K562 (cell line): ENCODE measurements around the gene TSPAN11. TPM values are rescaled to one million over a fixed set of nuclear protein-coding genes. Genes with fewer than 3 reads are reported as not detected.

Source experiments
- ATAC-seq: fragments of 200-7000 bp; cut with Tn5 transposase; 3 replicates; pipeline ENCODE4 v1.9.1; 2020; ENCODE audit warnings: moderate library complexity
- BruUV-seq: library from RNA; stranded (reverse); fragments of 400-500 nt; replicated peaks from 2 replicates; lab custom pipeline; 2021; lab: Mats Ljungman, UMichigan
- CTCF ChIA-PET: fragments of 300-600 bp; formaldehyde crosslinking; extraction: SDS; loops from one replicate; lab custom pipeline; 2021; ENCODE audit warnings: low intra/inter-chr PET ratio; lab: Yijun Ruan, JAX
- POLR2A ChIA-PET: fragments of 300-600, 350-650 bp; sonication (Branson Sonifier 250); formaldehyde crosslinking; extraction: SDS; loops from one replicate; lab custom pipeline; 2021; ENCODE audit warnings: antibody characterized with exemption, inconsistent platforms; lab: Yijun Ruan, JAX
- DNase-seq, 4 experiments: peaks; one replicate each; pipeline versions ENCODE4 v3.0.0 to v3.0.0-alpha.2; 2011 to 2018; ENCODE audit warnings: low spot score in 3 of 4, mixed read lengths in 3 of 4; ENCODE audit errors: extremely low read depth in 1 of 4
- FAIRE-seq: peaks from 2 replicates; lab custom pipeline; 2011; peaks lifted over from hg19 to GRCh38; lab: Jason Lieb, UNC
- H2AFZ ChIP-seq: 2 replicates; pipeline ENCODE4 v1.6.0; 2011; ENCODE audit warnings: low read depth, low read length, control low read depth, inconsistent platforms
- H3K27ac ChIP-seq: fragments of 200-600 bp; 3 replicates; pipeline ENCODE4 v1.8.0; 2011; ENCODE audit warnings: low read depth, mild to moderate bottlenecking, control low read depth, inconsistent platforms, low read length, moderate library complexity, mixed read lengths; ENCODE audit errors: extremely low read depth
- H3K27me3 ChIP-seq, 2 experiments: fragments of 300-600 bp in 1 of 2; 2 replicates in 1 of 2; 3 replicates in 1 of 2; pipeline versions ENCODE4 v1.6.0 to v1.8.0; 2011; ENCODE audit warnings: inconsistent platforms in 2 of 2, low read length in 2 of 2, mild to moderate bottlenecking in 1 of 2, mixed read lengths in 1 of 2, moderate library complexity in 1 of 2; ENCODE audit not compliant: control insufficient read depth in 2 of 2, insufficient read depth in 2 of 2
- H3K36me3 ChIP-seq: fragments of 300-600 bp; 3 replicates; pipeline ENCODE4 v1.8.0; 2011; ENCODE audit warnings: mild to moderate bottlenecking, low read length, inconsistent platforms; ENCODE audit not compliant: control insufficient read depth, insufficient read depth
- H3K4me1 ChIP-seq, 2 experiments: fragments of 200-600 bp in 1 of 2; replicated peaks in 1 of 2; 2 replicates in 1 of 2; 3 replicates in 1 of 2; pipeline versions ENCODE4 v1.5.1 to v1.8.0; 2011; ENCODE audit warnings: inconsistent platforms in 2 of 2, low read length in 2 of 2, mild to moderate bottlenecking in 1 of 2, mixed read lengths in 1 of 2, moderate library complexity in 1 of 2; ENCODE audit not compliant: control insufficient read depth in 2 of 2, insufficient read depth in 2 of 2
- H3K4me2 ChIP-seq: 2 replicates; pipeline ENCODE4 v1.6.1; 2011; ENCODE audit warnings: low read length, control low read depth, inconsistent platforms, mixed read lengths; ENCODE audit not compliant: insufficient read depth
- H3K4me3 ChIP-seq: fragments of 200-600 bp; sonication (generic), shearing (Covaris generic); 2 replicates; pipeline ENCODE4 v1.5.1; 2016; ENCODE audit warnings: control low read depth, inconsistent platforms
- H3K79me2 ChIP-seq: fragments of 200-600 bp; 3 replicates; pipeline ENCODE4 v1.8.0; 2011; ENCODE audit warnings: low read length, inconsistent platforms; ENCODE audit not compliant: control insufficient read depth, insufficient read depth
- H3K9ac ChIP-seq, 2 experiments: 2 replicates each; pipeline versions ENCODE4 v1.6.0 to v1.6.1; 2011; ENCODE audit warnings: low read depth in 2 of 2, low read length in 2 of 2, control low read depth in 1 of 2, inconsistent platforms in 1 of 2, mild to moderate bottlenecking in 1 of 2, mixed read lengths in 1 of 2; ENCODE audit not compliant: insufficient read depth in 1 of 2
- H3K9me1 ChIP-seq: one replicate; pipeline ENCODE4 v1.6.0; 2011; ENCODE audit warnings: inconsistent platforms, mild to moderate bottlenecking, low read length, moderate library complexity; ENCODE audit not compliant: control insufficient read depth, insufficient read depth
- H3K9me3 ChIP-seq: replicated peaks from 2 replicates; pipeline ENCODE4 v1.5.1; 2011; ENCODE audit warnings: low read depth, low read length, inconsistent platforms; ENCODE audit not compliant: control insufficient read depth, insufficient read depth
- H4K20me1 ChIP-seq: replicated peaks from 2 replicates; pipeline ENCODE4 v1.6.1; 2011; ENCODE audit warnings: low read length, inconsistent platforms, mixed read lengths; ENCODE audit not compliant: control insufficient read depth, insufficient read depth
- CHCHD3 ChIP-seq: fragments of 250-450 bp; sonication (Bioruptor Pico); IDR thresholded peaks from 2 replicates; pipeline ENCODE4 v2.1.2; 2022; ENCODE audit warnings: mild to moderate bottlenecking
- ESRRB ChIP-seq: fragments of 250-450 bp; sonication (Bioruptor Pico); IDR thresholded peaks from 2 replicates; pipeline ENCODE4 v1.5.0; 2020; ENCODE audit warnings: mild to moderate bottlenecking, moderate library complexity, borderline replicate concordance
- ILF3 ChIP-seq: fragments of 450-650 bp; IDR thresholded peaks from 2 replicates; pipeline ENCODE4 v1.6.1; 2018; ENCODE audit warnings: antibody characterized with exemption, mild to moderate bottlenecking, moderate library complexity, borderline replicate concordance
- KDM4B ChIP-seq, 2 experiments: fragments of 450-650 bp in 1 of 2; sonication (generic) in 1 of 2; IDR thresholded peaks; 2 replicates each; pipeline ENCODE4 v1.6.1; 2016 to 2017; ENCODE audit warnings: borderline replicate concordance in 2 of 2, antibody characterized with exemption in 1 of 2, low read depth in 1 of 2, mild to moderate bottlenecking in 1 of 2
- MAFG ChIP-seq: fragments of 450-650 bp; conservative IDR thresholded peaks from 2 replicates; pipeline ENCODE4 v1.6.1; 2016; ENCODE audit warnings: missing genetic modification characterization, missing compliant biosample characterization
- MTA1 ChIP-seq: fragments of 450-650 bp; IDR thresholded peaks from 2 replicates; pipeline ENCODE4 v1.6.1; 2017; ENCODE audit warnings: borderline replicate concordance
- NELFE ChIP-seq: IDR thresholded peaks from 2 replicates; pipeline ENCODE4 v1.6.1; 2011; ENCODE audit warnings: mild to moderate bottlenecking; ENCODE audit not compliant: insufficient read depth, insufficient read length
- PURB ChIP-seq: sonication (generic); formaldehyde crosslinking; IDR thresholded peaks from 2 replicates; pipeline ENCODE4 v1.9.0; 2021; ENCODE audit warnings: low read depth, mild to moderate bottlenecking, missing genetic modification reagents
- RBM34 ChIP-seq: fragments of 200-400 bp; formaldehyde crosslinking; IDR thresholded peaks from 2 replicates; pipeline ENCODE4 v1.6.1; 2018; ENCODE audit warnings: low read length, borderline replicate concordance; ENCODE audit not compliant: insufficient read depth
- TAF7 ChIP-seq: fragments of 450-650 bp; IDR thresholded peaks from 2 replicates; pipeline ENCODE4 v1.6.1; 2016; ENCODE audit warnings: missing genetic modification characterization, missing compliant biosample characterization
- TEAD2 ChIP-seq: fragments of 450-650 bp; IDR thresholded peaks from 2 replicates; pipeline ENCODE4 v1.6.1; 2016; ENCODE audit warnings: missing genetic modification characterization, control low read depth, missing compliant biosample characterization
- TEAD4 ChIP-seq, 2 experiments: sonication (generic) in 1 of 2; formaldehyde crosslinking in 1 of 2; IDR thresholded peaks; 2 replicates each; pipeline versions ENCODE4 v1.6.1 to v1.8.0; 2012 to 2022; ENCODE audit warnings: borderline replicate concordance in 1 of 2, inconsistent platforms in 1 of 2, low read length in 1 of 2, mild to moderate bottlenecking in 1 of 2, missing genetic modification reagents in 1 of 2
- ZFP30 ChIP-seq: fragments of 250-450 bp; sonication (Bioruptor Pico); IDR thresholded peaks from 2 replicates; pipeline ENCODE4 v1.8.0; 2022; ENCODE audit warnings: moderate library complexity, mild to moderate bottlenecking, inconsistent platforms, borderline replicate concordance
- ZFPM2 ChIP-seq: fragments of 250-450 bp; sonication (Bioruptor Pico); IDR thresholded peaks from 2 replicates; pipeline ENCODE4 v1.5.1; 2022; ENCODE audit warnings: mild to moderate bottlenecking
- ZNF324 ChIP-seq: fragments of 250-450 bp; sonication (Bioruptor Pico); IDR thresholded peaks from 2 replicates; pipeline ENCODE4 v1.4.0; 2020; ENCODE audit warnings: mild to moderate bottlenecking
- WGBS: fragments of 100-300 bp; shearing (Covaris generic); methylation state at CpG from one replicate; pipeline ENCODE4 v1.1.6; 2016; ENCODE audit warnings: low coverage, mixed read lengths; ENCODE audit not compliant: insufficient coverage; ENCODE audit errors: missing lambda C conversion rate; 5-methylcytosine and 5-hydroxymethylcytosine counted together
- in situ Hi-C: fragments of 300-500 bp; cut with MboI; formaldehyde crosslinking; loops from 4 replicates; pipeline ENCODE4 v1.15.0; 2018; ENCODE audit warnings: inconsistent platforms, mixed read lengths
- intact Hi-C: fragments of 100-400 bp; cut with micrococcal nuclease; formaldehyde crosslinking; loops from 2 replicates; pipeline ENCODE4 v1.14.2; 2022
- polyA plus RNA-seq, 8 experiments: library from polyadenylated mRNA; depleted of rRNA in 4 of 8; stranded (reverse) in 5 of 8; unstranded in 3 of 8; fragments of >200 nt; fragmentation: Nextera tagmentation in 2 of 8; fragmentation: Illumina TruSeq in 1 of 8; extraction: Ambion mirVana in 2 of 8; extraction: Trizol in 1 of 8; gene quantifications; 2 replicates each; pipeline versions ENCODE4 v1.2.1 to v1.2.3, GENCODE V29; 2011 to 2014; ENCODE audit warnings: inconsistent platforms in 1 of 8, missing spikeins in 1 of 8
- total RNA-seq, 7 experiments: library from RNA; depleted of rRNA in 6 of 7; stranded (reverse); fragments of >200 nt in 6 of 7; fragmentation: Illumina TruSeq in 2 of 7; extraction: Trizol in 2 of 7; gene quantifications; 2 replicates each; pipeline versions ENCODE4 v1.2.1 to v1.2.3, GENCODE V29; 2011 to 2021; ENCODE audit warnings: low replicate concordance in 1 of 7
- TF ChIP-seq, protein P1 (sequence below): fragments of 250-450 bp; sonication (Bioruptor Pico); IDR thresholded peaks from 2 replicates; pipeline ENCODE4 v1.8.0; 2021; ENCODE audit warnings: moderate library complexity, mild to moderate bottlenecking, inconsistent platforms
- TF ChIP-seq, protein P2 (sequence below): fragments of 250-450 bp; sonication (Bioruptor Pico); IDR thresholded peaks from 2 replicates; pipeline ENCODE4 v1.8.0; 2021; ENCODE audit warnings: moderate library complexity, mild to moderate bottlenecking, inconsistent platforms

The TSPAN11 gene
- total and polyA plus RNA-seq, 9 of the 15 experiments (the other 6 are each of a cell fraction or from before 2014, with no cell fraction given) = not detected

DNA sequence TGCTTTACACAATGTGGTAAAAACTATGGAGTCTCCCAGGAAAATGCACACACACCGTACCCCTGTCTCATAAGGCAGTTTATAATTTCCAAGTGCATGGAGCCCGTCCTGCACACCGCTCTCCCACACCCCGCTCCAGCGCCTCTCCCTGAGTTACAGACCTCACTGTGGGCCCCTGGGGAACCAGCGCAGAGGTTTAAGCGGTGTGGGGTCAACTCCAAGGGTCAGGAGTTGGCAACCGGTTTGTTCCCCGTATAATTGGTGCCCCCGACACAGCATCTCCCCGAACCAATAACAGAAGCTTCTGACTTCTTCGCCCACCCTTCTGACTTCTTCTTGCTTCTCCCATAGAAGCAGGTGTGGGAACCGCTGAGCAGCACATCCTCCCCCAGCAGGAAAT is 88.7 kb downstream of the TSPAN11 start (continued):
- no peak for TF ChIP-seq ILF3
- TF ChIP-seq ZFP30 = no peak
- TF ChIP-seq MAFG (tag) = no peak
- TF ChIP-seq TEAD4 (IDR thresholded peaks at IDR 0.05; ENCODE audit: low read length) = no peak
- no peak for TF ChIP-seq TEAD4 (CRISPR knock-in tag; IDR thresholded peaks at IDR 0.05; ENCODE audit: borderline replicate concordance)
- TF ChIP-seq TEAD2 (tag) = no peak
- no peak for TF ChIP-seq CHCHD3 (CRISPR knock-in tag)
- no peak for TF ChIP-seq TAF7 (tag)
- TF ChIP-seq, protein P1, sequence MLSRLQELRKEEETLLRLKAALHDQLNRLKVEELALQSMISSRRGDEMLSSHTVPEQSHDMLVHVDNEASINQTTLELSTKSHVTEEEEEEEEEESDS (CRISPR knock-in tag) = no peak

DNA sequence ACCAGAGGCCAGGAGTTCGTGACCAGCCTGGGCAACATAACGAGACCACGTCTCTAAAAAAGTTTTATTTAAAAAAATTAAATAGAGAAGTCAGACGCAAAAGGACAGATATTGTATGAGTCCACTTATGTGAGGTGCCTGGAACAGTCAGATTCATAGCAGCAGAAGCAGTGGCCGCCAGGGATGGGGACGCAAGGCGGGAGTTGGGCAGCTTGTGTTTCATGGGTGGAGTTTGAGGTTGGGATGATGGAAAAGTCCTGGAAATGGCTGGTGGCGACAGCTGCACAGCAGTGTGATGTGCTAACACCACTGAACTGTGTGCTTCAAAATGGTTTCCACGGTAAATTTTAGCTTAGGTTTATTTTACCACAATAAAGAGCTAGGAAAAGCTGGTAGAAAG is 89.5 kb downstream of the TSPAN11 start:
- Histone ChIP-seq H3K27me3 (peaks cover 13 to 49% of the 10 kb centered on the region in 2 experiments), H3K79me2 (no peaks in the 10 kb centered on the region), H3K4me1 (no peaks in the 10 kb centered on the region; a peak in 1 of 5 replicates), H3K4me2 (no peak overlapping the region), H3K9me3 (no peaks in the 10 kb centered on the region), H3K9me1 (no peaks in the 10 kb centered on the region), H3K9ac (no peak overlapping the region), H3K36me3 (no peaks in the 10 kb centered on the region), H2AFZ (no peak overlapping the region), H3K27ac (no peak overlapping the region), H3K4me3 (no peak overlapping the region), H4K20me1 (no peaks in the 10 kb centered on the region)
- BruUV-seq = no TSS peak
- no peak for DNase-seq
- CTCF ChIA-PET = no interaction called here
- intact Hi-C loops (no loop called here), in situ Hi-C loops (no loop called here)
- POLR2A ChIA-PET = no interaction called here
- TF ChIP-seq ESRRB (no peak), NELFE (no peak), PURB (CRISPR knock-in tag) (no peak), ZNF324 (CRISPR knock-in tag) (no peak), ZFPM2 (no peak), KDM4B (IDR thresholded peaks at IDR 0.05; ENCODE audit: borderline replicate concordance in 2 of 2, low read depth in 1 of 2) (no peak), MTA1 (no peak), RBM34 (no peak)
- TF ChIP-seq, protein P2, sequence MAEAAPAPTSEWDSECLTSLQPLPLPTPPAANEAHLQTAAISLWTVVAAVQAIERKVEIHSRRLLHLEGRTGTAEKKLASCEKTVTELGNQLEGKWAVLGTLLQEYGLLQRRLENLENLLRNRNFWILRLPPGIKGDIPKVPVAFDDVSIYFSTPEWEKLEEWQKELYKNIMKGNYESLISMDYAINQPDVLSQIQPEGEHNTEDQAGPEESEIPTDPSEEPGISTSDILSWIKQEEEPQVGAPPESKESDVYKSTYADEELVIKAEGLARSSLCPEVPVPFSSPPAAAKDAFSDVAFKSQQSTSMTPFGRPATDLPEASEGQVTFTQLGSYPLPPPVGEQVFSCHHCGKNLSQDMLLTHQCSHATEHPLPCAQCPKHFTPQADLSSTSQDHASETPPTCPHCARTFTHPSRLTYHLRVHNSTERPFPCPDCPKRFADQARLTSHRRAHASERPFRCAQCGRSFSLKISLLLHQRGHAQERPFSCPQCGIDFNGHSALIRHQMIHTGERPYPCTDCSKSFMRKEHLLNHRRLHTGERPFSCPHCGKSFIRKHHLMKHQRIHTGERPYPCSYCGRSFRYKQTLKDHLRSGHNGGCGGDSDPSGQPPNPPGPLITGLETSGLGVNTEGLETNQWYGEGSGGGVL (CRISPR knock-in tag) = no peak
- no peak for ATAC-seq
- 0% methylated on average over 9 of the region's 9 CpGs for WGBS
- FAIRE-seq = no peak
